Loucy (cell line): ENCODE data around the gene ROBO2.

ENCODE experiments used
- CTCF ChIP-seq: fragments of 200-600 bp; sonication (generic); conservative IDR thresholded peaks from 2 replicates; pipeline ENCODE4 v1.5.1; 2014; ENCODE audit warnings: mild to moderate bottlenecking, antibody characterized with exemption, low read length
- EZH2phosphoT487 ChIP-seq: fragments of 200-600 bp; IDR thresholded peaks from 2 replicates; pipeline ENCODE4 v1.6.1; 2018; ENCODE audit warnings: antibody characterized with exemption, mild to moderate bottlenecking, moderate library complexity, borderline replicate concordance

DNA sequence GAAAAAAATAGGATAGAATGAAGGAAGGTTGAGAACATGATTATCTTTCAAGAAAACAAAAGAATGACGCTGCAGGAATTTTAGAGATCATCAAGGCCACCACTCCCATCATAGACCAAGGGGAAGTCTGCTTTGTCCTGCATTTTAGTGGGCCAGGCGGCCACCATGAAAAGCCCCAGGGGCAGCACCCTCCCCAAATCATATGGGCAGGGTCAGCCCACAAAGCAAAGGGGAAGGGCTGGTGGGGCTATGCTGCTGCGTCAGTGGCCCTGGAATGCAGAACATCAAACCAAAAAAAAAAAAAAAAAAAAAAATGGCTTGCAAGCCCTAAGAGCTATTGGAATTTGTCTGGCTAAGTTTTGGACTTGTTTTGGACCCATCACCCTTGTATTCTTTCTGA is 620.8 kb downstream of the ROBO2 start:
- TF ChIP-seq CTCF (no peak), EZH2phosphoT487 (no peak)
